HK-2 (cell line): ENCODE measurements around the gene RPUSD4.

Experiments
- DNase-seq: peaks from one replicate; pipeline ENCODE4 v3.0.0-alpha.2; 2018; ENCODE audit not compliant: unreplicated experiment

RPUSD4 gene

GRCh38 chr11:126182787-126183445 lies 28.5 kb downstream of the RPUSD4 start:
- DNase-seq = no peak

GRCh38 chr11:126181939-126182730 lies 29.3 kb downstream of the RPUSD4 start:
- no peak for DNase-seq

- DNase-seq = no peak
Observed at GRCh38 chr11:126176853-126177470, 34.5 kb downstream of the RPUSD4 start.

- no peak for DNase-seq
Observed at GRCh38 chr11:126175393-126175792, 36.1 kb downstream of the RPUSD4 start.

GRCh38 chr11:126174816-126175215 lies 36.6 kb downstream of the RPUSD4 start:
- DNase-seq = no peak

- DNase-seq = no peak
Observed at GRCh38 chr11:126173257-126173656, 38.2 kb downstream of the RPUSD4 start.

GRCh38 chr11:126172596-126173038 lies 38.8 kb downstream of the RPUSD4 start:
- no peak for DNase-seq

- DNase-seq = no peak
Observed at GRCh38 chr11:126169291-126169690, 42.2 kb downstream of the RPUSD4 start.

GRCh38 chr11:126167488-126167887 lies 44.0 kb downstream of the RPUSD4 start:
- no peak for DNase-seq

GRCh38 chr11:126166413-126166812 lies 45.0 kb downstream of the RPUSD4 start:
- DNase-seq = no peak

GRCh38 chr11:126165757-126166156 lies 45.7 kb downstream of the RPUSD4 start:
- no peak for DNase-seq

GRCh38 chr11:126165311-126165720 lies 46.1 kb downstream of the RPUSD4 start:
- no peak for DNase-seq

- DNase-seq = no peak
Observed at GRCh38 chr11:126164781-126165180, 46.7 kb downstream of the RPUSD4 start.

- no peak for DNase-seq
Observed at GRCh38 chr11:126163779-126164178, 47.7 kb downstream of the RPUSD4 start.

GRCh38 chr11:126163074-126163700 lies 48.3 kb downstream of the RPUSD4 start:
- peak; percentile 87 for DNase-seq

GRCh38 chr11:126162306-126163030 lies 49.0 kb downstream of the RPUSD4 start:
- no peak for DNase-seq

- no peak for DNase-seq
Observed at GRCh38 chr11:126161023-126161391, 50.4 kb downstream of the RPUSD4 start.

GRCh38 chr11:126160345-126161022 lies 51.0 kb downstream of the RPUSD4 start:
- DNase-seq = no peak

GRCh38 chr11:126159719-126160344 lies 51.6 kb downstream of the RPUSD4 start:
- DNase-seq = no peak

GRCh38 chr11:126158054-126158791 lies 53.2 kb downstream of the RPUSD4 start:
- no peak for DNase-seq
